GM12872 (cell line): ENCODE data around the gene TTLL13.

Source experiments
- CTCF ChIP-seq: IDR thresholded peaks from 3 replicates; pipeline ENCODE4 v1.5.1; 2011; ENCODE audit warnings: low read depth, mild to moderate bottlenecking, low read length, moderate library complexity; ENCODE audit not compliant: insufficient read depth

The TTLL13 gene

GRCh38 chr15:90300541-90300940 is 51.2 kb downstream of the TTLL13 start:
- TF ChIP-seq CTCF = no peak

GRCh38 chr15:90300988-90301706 is 51.8 kb downstream of the TTLL13 start:
- peak; percentile 98 for TF ChIP-seq CTCF

- TF ChIP-seq CTCF = no peak
These were observed 52.4 kb downstream of the TTLL13 start for GRCh38 chr15:90301707-90302300.

GRCh38 chr15:90305932-90306331 is 56.6 kb downstream of the TTLL13 start:
- no peak for TF ChIP-seq CTCF

GRCh38 chr15:90306560-90306959 is 57.2 kb downstream of the TTLL13 start:
- no peak for TF ChIP-seq CTCF

GRCh38 chr15:90307661-90308060 is 58.3 kb downstream of the TTLL13 start:
- TF ChIP-seq CTCF = no peak

- TF ChIP-seq CTCF = no peak
These were observed 59.7 kb downstream of the TTLL13 start for GRCh38 chr15:90309020-90309419.
